CMK (cell line): Measurements from ENCODE around the gene C6orf120.

ENCODE experiments used
- DNase-seq: peaks from one replicate; pipeline ENCODE4 v3.0.0-alpha.2; 2010; ENCODE audit warnings: low read depth

Gene C6orf120

DNA sequence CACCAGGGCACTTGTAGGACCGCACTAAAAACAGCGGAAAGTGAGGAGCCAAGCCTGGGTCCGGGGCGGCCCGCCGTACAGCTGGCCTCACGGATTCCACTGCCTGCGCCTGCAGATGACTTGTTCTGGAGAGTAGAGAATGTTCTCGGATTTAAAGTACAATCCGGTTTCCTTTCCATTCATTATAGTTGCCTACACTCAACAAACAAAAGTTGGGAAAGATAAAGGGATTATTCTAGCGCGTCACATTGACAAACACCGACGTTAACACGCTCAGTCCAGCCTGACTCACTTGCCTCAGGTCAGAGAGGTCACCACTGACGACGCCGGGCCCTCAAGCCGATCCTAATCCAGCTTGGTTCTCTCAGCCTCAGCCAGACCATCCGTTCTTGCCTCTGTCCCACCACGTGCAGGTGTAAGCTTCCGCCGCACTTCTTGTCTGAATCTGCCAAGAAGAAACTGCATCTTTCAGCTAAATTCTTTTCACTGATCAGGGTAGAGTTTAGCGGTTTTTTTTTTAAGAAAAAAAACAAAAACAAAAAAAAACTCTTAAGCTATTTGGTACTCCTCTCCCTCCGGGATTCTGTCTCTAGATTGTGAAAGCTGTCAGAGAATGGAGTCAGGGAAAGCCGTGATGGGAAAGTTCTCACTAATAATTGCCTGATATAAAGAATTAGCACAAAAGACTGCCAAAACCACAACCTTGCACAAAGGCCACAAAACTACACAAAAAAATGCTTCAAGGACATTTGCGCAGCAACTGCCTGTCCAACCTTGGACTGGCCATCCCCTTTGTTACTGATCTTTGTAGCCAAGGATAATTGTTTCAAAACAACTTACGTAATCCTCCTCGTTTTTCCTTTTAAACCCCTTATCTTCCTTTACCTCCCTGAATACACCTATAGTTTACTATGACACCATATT lies 23.5 kb downstream of the C6orf120 start:
- no peak for DNase-seq

DNA sequence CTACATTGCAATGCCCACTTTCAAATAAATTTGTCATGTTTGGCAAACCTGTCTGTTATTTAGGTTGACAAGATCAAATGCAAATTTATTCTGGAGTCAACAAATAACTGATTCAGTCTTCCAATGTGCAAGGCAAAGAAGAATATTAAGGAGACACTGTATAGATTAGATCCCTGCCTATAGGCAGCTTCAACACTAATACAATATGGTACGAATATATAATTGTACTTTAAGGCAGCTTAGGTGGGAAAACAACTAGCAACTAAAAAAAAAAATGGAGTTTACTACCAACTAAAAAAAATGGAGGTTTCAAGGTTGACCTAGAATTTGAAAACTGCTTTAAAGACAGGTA lies 24.1 kb downstream of the C6orf120 start:
- DNase-seq: no peak

DNA sequence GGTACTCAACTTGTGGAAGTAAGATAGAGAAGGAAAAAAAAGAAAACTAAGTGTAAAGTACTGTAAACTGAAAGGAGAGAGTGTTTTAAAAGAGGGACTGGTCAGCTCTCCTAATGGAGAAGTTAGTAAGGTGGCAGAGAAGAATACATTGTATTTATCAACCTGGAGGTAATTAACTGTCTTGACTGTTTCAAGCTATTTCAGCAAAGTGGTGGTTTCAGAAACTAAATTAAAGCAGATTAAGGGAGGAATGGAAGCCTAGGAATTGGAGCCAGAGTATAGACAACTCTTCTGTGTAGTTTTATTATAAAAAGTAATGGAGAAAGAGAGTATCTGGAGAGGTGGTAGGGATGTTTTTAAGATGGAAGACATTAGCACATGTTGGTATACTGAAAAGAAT lies 25.0 kb downstream of the C6orf120 start:
- no peak for DNase-seq

DNA sequence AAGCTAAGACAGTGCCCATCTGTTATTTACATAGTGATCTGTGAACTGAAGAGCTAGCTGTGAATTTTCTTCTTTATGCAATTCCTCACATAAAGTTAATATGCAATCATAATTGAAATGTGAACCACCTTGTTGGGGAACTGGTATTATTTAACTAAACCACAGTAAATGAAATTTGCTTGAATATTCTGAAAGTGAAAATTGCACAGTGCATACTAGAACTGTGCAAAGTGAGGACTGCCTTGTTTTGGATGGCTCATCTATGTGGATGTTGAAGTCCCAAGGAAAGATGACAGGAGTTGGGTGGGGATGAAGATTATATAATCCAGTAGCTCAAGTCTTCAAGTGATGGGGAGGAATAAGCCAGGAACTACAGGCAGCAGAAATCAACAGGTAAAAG lies 28.0 kb downstream of the C6orf120 start:
- DNase-seq: no peak

GRCh38 chr6:169738204-169738975 lies 36.5 kb downstream of the C6orf120 start:
- no peak for DNase-seq

GRCh38 chr6:169738976-169739529 lies 37.1 kb downstream of the C6orf120 start:
- no peak for DNase-seq

- no peak for DNase-seq
Observed at GRCh38 chr6:169741344-169741743, 39.4 kb downstream of the C6orf120 start.

- DNase-seq: no peak
Observed at GRCh38 chr6:169745405-169745804, 43.5 kb downstream of the C6orf120 start.

GRCh38 chr6:169746556-169746955 lies 44.6 kb downstream of the C6orf120 start:
- no peak for DNase-seq

GRCh38 chr6:169751242-169752073 lies 49.5 kb downstream of the C6orf120 start, which contains the start of the genes DYNLT2 and ERMARD:
DYNLT2 (minus strand) TSS chr6:169751572; CDS start chr6:169751458, 114 bp downstream.
ERMARD (plus strand) TSS chr6:169751622; CDS start chr6:169751658, 36 bp downstream.
- peak; percentile 82 for DNase-seq

- no peak for DNase-seq
Observed at GRCh38 chr6:169752074-169752623, 50.2 kb downstream of the C6orf120 start.
